ENCODE results near the gene OR14C36.

DNA sequence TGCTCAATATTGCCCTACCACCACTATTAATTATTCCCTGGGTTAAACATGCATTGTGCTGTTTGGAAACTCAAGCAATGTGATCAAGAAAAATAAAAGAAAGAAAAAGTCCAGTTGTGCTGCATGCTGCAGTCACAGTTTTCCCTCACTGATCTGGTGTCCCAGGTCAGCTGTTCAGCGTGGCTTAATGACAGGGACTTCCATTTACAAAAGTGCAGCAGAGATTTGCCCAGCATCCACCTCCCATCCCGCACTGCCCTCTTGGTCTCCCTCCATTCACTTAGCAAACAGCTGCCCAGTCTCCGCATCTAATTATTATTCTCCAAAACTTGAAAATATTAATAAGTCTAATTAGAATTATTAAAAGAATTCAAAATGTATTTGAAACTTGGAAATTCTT is 10.8 kb downstream of the OR14C36 start:
- TF ChIP-seq, protein P1, sequence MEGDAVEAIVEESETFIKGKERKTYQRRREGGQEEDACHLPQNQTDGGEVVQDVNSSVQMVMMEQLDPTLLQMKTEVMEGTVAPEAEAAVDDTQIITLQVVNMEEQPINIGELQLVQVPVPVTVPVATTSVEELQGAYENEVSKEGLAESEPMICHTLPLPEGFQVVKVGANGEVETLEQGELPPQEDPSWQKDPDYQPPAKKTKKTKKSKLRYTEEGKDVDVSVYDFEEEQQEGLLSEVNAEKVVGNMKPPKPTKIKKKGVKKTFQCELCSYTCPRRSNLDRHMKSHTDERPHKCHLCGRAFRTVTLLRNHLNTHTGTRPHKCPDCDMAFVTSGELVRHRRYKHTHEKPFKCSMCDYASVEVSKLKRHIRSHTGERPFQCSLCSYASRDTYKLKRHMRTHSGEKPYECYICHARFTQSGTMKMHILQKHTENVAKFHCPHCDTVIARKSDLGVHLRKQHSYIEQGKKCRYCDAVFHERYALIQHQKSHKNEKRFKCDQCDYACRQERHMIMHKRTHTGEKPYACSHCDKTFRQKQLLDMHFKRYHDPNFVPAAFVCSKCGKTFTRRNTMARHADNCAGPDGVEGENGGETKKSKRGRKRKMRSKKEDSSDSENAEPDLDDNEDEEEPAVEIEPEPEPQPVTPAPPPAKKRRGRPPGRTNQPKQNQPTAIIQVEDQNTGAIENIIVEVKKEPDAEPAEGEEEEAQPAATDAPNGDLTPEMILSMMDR (IDR thresholded peaks at IDR 0.05) = no peak
- TF ChIP-seq POLR2A (IDR thresholded peaks at IDR 0.05; ENCODE audit: low read depth) = no peak

Data from esophagus muscularis mucosa (tissue), 3 donors.